Measurements from ENCODE around the gene LAMA3.

DNA sequence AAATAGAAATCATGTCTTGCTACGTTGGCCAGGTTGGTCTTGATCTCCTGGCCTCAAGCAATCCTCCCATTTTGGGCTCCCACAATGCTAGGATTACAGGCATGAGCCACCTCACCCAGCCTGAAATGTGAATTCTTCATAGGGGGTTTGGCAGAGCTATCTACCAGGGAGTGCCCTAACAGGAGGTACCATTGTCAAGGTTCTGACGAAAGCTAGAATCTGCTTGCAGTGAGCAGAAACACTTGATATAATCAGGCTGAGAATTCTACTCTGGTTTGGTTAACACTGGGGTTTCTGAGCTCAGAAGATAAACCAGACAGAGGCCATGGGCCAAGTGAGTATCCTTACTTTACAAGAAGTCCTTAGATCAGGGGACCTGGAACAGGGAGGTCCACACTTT is 7.2 kb upstream of the LAMA3 start:
- TF ChIP-seq, protein P1, sequence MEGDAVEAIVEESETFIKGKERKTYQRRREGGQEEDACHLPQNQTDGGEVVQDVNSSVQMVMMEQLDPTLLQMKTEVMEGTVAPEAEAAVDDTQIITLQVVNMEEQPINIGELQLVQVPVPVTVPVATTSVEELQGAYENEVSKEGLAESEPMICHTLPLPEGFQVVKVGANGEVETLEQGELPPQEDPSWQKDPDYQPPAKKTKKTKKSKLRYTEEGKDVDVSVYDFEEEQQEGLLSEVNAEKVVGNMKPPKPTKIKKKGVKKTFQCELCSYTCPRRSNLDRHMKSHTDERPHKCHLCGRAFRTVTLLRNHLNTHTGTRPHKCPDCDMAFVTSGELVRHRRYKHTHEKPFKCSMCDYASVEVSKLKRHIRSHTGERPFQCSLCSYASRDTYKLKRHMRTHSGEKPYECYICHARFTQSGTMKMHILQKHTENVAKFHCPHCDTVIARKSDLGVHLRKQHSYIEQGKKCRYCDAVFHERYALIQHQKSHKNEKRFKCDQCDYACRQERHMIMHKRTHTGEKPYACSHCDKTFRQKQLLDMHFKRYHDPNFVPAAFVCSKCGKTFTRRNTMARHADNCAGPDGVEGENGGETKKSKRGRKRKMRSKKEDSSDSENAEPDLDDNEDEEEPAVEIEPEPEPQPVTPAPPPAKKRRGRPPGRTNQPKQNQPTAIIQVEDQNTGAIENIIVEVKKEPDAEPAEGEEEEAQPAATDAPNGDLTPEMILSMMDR (conservative IDR thresholded peaks at IDR 0.05 in 1 of 2, IDR thresholded peaks at IDR 0.05 in 1 of 2; ENCODE audit: extremely low read depth in 1 of 2, insufficient read depth in 1 of 2, low read depth in 1 of 2, low read length in 2 of 2), result no peak
- TF ChIP-seq EZH2 (IDR thresholded peaks at IDR 0.05; ENCODE audit: borderline replicate concordance, low read length), result no peak

Data from mammary epithelial cell (primary cell).